IPS-20b (cell line): ENCODE measurements around the gene SPON1.

ENCODE experiments used
- H3K27ac ChIP-seq: one replicate; pipeline ENCODE4 v1.5.1; 2013; ENCODE audit warnings: low read length
- H3K27me3 ChIP-seq: 2 replicates; pipeline ENCODE4 v1.6.1; 2013; ENCODE audit warnings: mild to moderate bottlenecking, low read length, inconsistent platforms; ENCODE audit not compliant: insufficient read depth
- H3K36me3 ChIP-seq: 2 replicates; pipeline ENCODE4 v1.6.1; 2013; ENCODE audit warnings: low read depth, mild to moderate bottlenecking, inconsistent platforms, low read length, moderate library complexity; ENCODE audit not compliant: insufficient read depth
- H3K4me1 ChIP-seq: 2 replicates; pipeline ENCODE4 v1.6.1; 2013; ENCODE audit warnings: mild to moderate bottlenecking, control low read depth, inconsistent platforms, low read length, moderate library complexity; ENCODE audit not compliant: insufficient read depth
- H3K4me3 ChIP-seq: 2 replicates; pipeline ENCODE4 v1.5.1; 2013; ENCODE audit warnings: mild to moderate bottlenecking, low read length, inconsistent platforms
- H3K9ac ChIP-seq: 2 replicates; pipeline ENCODE4 v1.6.1; 2013; ENCODE audit warnings: low read depth, mild to moderate bottlenecking, inconsistent platforms, low read length, moderate library complexity
- H3K9me3 ChIP-seq: 2 replicates; pipeline ENCODE4 v1.6.1; 2013; ENCODE audit warnings: mild to moderate bottlenecking, low read depth, low read length, inconsistent platforms; ENCODE audit not compliant: insufficient read depth

Gene SPON1

GRCh38 chr11:14096606-14097005 is 134.1 kb downstream of the SPON1 start:
- H3K9ac ChIP-seq = no peak overlapping the region

GRCh38 chr11:14101388-14101787 is 138.9 kb downstream of the SPON1 start:
- H3K4me3 ChIP-seq = no peak overlapping the region
- H3K27me3 ChIP-seq = no peaks in the 10 kb centered on the region
- H3K36me3 ChIP-seq = no peaks in the 10 kb centered on the region
- no peak overlapping the region for H3K9ac ChIP-seq
- no peaks in the 10 kb centered on the region for H3K4me1 ChIP-seq
- H3K27ac ChIP-seq = no peak overlapping the region
- no peaks in the 10 kb centered on the region for H3K9me3 ChIP-seq

More at GRCh38 chr11:14096606-14097005, 134.1 kb downstream of the SPON1 start:
- Histone ChIP-seq H3K27ac (no peak overlapping the region), H3K4me3 (no peak overlapping the region), H3K36me3 (no peaks in the 10 kb centered on the region), H3K9me3 (no peaks in the 10 kb centered on the region), H3K4me1 (no peaks in the 10 kb centered on the region), H3K27me3 (no peaks in the 10 kb centered on the region)

- no peaks in the 10 kb centered on the region for H3K9me3 ChIP-seq
- no peak overlapping the region for H3K27ac ChIP-seq
- no peaks in the 10 kb centered on the region for H3K4me1 ChIP-seq
- H3K9ac ChIP-seq = no peak overlapping the region
- no peaks in the 10 kb centered on the region for H3K36me3 ChIP-seq
- H3K27me3 ChIP-seq = no peaks in the 10 kb centered on the region
- no peak overlapping the region for H3K4me3 ChIP-seq
These were observed 140.2 kb downstream of the SPON1 start for GRCh38 chr11:14102766-14103165.

DNA sequence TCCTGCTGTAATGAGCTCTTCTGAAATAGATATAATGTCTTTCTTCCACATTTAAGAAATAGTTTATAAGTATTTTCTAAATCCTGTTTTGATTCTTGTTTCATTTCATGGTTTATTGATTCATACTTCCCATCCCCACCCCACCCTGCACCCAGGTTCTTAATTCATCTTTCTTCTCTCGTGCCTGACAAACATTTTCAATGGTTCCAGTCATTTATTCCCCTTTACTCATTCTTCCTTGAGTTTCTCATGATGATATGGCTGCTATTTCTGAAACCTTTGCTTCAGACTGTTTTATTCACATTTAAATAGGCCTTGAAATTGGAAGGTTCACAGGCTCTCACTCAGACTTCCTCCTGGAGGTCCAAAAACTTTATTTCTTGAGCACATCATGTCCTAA is 142.9 kb downstream of the SPON1 start:
- Histone ChIP-seq H3K4me1 (no peaks in the 10 kb centered on the region), H3K36me3 (no peaks in the 10 kb centered on the region), H3K9ac (no peak overlapping the region), H3K27ac (no peak overlapping the region), H3K27me3 (no peaks in the 10 kb centered on the region), H3K4me3 (no peak overlapping the region), H3K9me3 (no peaks in the 10 kb centered on the region)

DNA sequence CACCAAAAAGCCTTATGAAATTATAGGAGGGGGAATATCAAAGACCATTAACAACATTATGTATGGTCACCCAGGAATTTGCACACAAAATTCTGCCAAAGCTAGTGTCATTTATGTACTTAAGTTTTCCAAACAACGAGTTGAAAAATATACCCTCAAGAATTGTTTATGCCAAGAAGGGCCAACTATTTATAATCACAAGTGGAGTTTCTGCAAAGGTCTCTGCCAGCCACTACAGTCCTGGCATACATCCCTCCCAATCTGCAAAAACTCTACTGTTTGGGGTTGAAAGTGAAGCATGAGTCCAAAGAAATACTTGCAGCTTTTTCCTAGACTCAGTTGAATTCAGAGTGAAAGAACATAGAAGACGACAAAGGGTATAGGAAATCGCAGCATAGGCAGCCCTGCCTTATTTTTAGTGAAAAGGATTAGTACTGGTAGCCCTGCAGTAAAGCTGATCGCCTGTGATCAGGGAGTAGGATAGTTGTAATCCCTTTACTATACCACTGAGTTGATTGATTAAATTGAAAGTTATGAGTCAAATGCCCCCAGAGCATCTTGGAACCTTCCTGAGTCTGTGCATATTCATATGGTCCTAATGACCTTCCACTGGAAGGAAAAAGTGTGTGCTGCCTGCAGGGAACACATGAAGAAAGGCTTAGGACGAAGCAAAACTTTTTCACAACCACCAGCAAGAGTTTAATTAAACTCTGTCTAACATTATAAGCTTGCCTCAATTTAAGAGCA is 144.0 kb downstream of the SPON1 start:
- no peaks in the 10 kb centered on the region for H3K36me3 ChIP-seq
- H3K9me3 ChIP-seq = no peaks in the 10 kb centered on the region
- H3K4me1 ChIP-seq = no peaks in the 10 kb centered on the region
- no peaks in the 10 kb centered on the region for H3K27me3 ChIP-seq
- H3K9ac ChIP-seq = no peak overlapping the region
- no peak overlapping the region for H3K27ac ChIP-seq
- no peak overlapping the region for H3K4me3 ChIP-seq

DNA sequence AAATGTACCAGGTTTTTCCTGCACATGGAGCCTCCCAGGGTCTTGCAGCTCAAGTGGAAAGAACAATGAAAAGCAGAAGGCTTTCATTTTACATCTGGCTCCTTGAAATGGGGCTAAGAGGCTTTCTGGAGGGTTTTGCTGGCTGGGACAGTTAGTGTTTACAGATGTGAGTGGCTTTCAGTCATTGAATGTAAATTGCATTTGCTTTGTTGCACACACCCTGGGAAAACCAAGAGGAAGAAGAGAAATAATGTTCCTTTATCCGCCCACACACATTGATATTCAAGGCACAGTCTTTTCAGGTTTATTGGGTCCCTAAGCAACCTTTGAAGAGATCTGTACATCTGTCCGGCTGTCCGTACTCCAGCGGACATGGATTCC is 144.5 kb downstream of the SPON1 start:
- H3K36me3 ChIP-seq = no peaks in the 10 kb centered on the region
- H3K4me3 ChIP-seq = no peak overlapping the region
- no peak overlapping the region for H3K27ac ChIP-seq
- H3K9ac ChIP-seq = no peak overlapping the region
- H3K4me1 ChIP-seq = no peaks in the 10 kb centered on the region
- H3K27me3 ChIP-seq = no peaks in the 10 kb centered on the region
- H3K9me3 ChIP-seq = no peaks in the 10 kb centered on the region

- no peak overlapping the region for H3K4me3 ChIP-seq
- H3K27me3 ChIP-seq = no peaks in the 10 kb centered on the region
- no peaks in the 10 kb centered on the region for H3K4me1 ChIP-seq
- H3K27ac ChIP-seq = no peak overlapping the region
- no peaks in the 10 kb centered on the region for H3K36me3 ChIP-seq
- H3K9me3 ChIP-seq = no peaks in the 10 kb centered on the region
- H3K9ac ChIP-seq = no peak overlapping the region
These were observed 147.2 kb downstream of the SPON1 start for GRCh38 chr11:14109742-14110141.

DNA sequence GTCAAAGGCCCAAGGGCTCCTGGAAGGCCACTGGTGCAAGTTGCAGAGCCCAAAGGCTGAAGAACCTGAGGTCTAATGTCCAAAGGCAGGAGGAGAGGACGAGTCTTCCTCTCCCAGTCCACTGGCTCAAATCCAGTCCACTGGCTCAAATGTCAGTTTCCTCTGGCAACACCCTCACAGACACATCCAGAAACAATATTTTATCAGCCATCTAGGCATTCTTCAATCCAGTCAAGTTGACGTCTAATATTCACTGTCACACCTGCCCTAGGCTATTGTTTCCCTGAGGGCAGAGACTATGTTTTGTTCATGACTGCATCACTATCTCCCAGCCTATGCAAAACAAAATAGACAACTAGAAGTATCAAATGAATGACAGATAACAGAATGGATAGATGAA is 148.1 kb downstream of the SPON1 start:
- Histone ChIP-seq H3K27ac (no peak overlapping the region), H3K27me3 (no peaks in the 10 kb centered on the region), H3K9ac (no peak overlapping the region), H3K4me3 (no peak overlapping the region), H3K9me3 (no peaks in the 10 kb centered on the region), H3K4me1 (no peaks in the 10 kb centered on the region), H3K36me3 (no peaks in the 10 kb centered on the region)

DNA sequence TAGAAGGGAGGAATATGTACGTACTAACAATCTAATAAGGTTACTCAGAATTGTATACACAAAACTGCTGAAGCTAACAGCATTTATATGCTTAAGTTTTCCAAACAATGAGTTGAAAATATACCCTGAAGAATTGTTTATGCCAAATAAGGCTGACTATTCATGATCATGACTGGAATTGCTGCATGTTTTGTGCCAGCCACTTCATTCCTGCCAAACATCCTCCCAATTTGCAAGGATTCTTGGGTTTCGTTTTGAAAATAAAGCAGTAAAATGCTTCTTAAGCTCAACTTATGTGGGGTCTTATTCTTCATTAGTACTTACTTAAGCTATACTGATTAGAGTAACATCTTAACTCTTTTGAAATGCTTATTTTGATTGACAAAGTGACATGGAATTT is 149.0 kb downstream of the SPON1 start:
- no peaks in the 10 kb centered on the region for H3K4me1 ChIP-seq
- H3K4me3 ChIP-seq = no peak overlapping the region
- no peak overlapping the region for H3K9ac ChIP-seq
- no peaks in the 10 kb centered on the region for H3K36me3 ChIP-seq
- H3K27ac ChIP-seq = no peak overlapping the region
- H3K9me3 ChIP-seq = no peaks in the 10 kb centered on the region
- no peaks in the 10 kb centered on the region for H3K27me3 ChIP-seq

GRCh38 chr11:14112721-14113120 is 150.2 kb downstream of the SPON1 start:
- H3K36me3 ChIP-seq = no peaks in the 10 kb centered on the region
- H3K9ac ChIP-seq = no peak overlapping the region
- H3K27me3 ChIP-seq = no peaks in the 10 kb centered on the region
- no peaks in the 10 kb centered on the region for H3K9me3 ChIP-seq
- no peak overlapping the region for H3K27ac ChIP-seq
- H3K4me1 ChIP-seq = no peaks in the 10 kb centered on the region
- H3K4me3 ChIP-seq = no peak overlapping the region

DNA sequence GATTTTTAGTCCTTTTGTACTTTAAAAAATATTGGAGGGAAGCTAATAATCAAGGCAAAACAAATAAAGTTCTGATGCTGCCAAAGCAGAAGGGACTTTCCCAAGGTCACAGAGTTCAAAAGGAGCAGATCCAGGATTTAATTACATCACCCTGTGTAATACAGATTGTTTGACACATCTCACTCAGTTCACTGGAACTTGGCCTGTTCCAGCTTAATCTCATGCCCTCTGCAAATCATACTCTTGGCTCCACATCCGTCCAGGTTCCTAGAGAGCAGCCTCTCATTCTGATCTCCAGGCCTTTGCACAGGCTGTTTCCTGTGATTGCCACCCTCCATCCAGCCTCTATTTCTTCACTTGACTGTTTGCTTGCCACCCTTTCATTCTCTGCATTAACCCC is 151.7 kb downstream of the SPON1 start:
- Histone ChIP-seq H3K9me3 (no peaks in the 10 kb centered on the region), H3K36me3 (no peaks in the 10 kb centered on the region), H3K4me3 (no peak overlapping the region), H3K27me3 (no peaks in the 10 kb centered on the region), H3K27ac (no peak overlapping the region), H3K4me1 (no peaks in the 10 kb centered on the region), H3K9ac (no peak overlapping the region)

GRCh38 chr11:14114786-14115185 is 152.3 kb downstream of the SPON1 start:
- Histone ChIP-seq H3K36me3 (no peaks in the 10 kb centered on the region), H3K9me3 (no peaks in the 10 kb centered on the region), H3K9ac (no peak overlapping the region), H3K4me1 (no peaks in the 10 kb centered on the region), H3K4me3 (no peak overlapping the region), H3K27me3 (no peaks in the 10 kb centered on the region), H3K27ac (no peak overlapping the region)
